HG03175 (cell line): ENCODE data around the gene MAP2K5.
"Not testable (repeated sequence)": the region's sequence is repeated elsewhere in the genome, so short reads cannot be mapped to it uniquely, and the experiment has no call there.

Experiments used
- ATAC-seq: cut with Tn5 transposase; IDR thresholded peaks from one replicate; pipeline ENCODE4 v1.9.1; 2021; ENCODE audit warnings: mild to moderate bottlenecking, moderate library complexity; ENCODE audit not compliant: unreplicated experiment

The MAP2K5 gene

GRCh38 chr15:67652586-67652985, 110.1 kb downstream of the MAP2K5 start:
- no peak for ATAC-seq

GRCh38 chr15:67660446-67660845, 117.9 kb downstream of the MAP2K5 start:
- ATAC-seq = no peak

- no peak for ATAC-seq
These were observed 118.5 kb downstream of the MAP2K5 start for GRCh38 chr15:67660874-67661606.

- no peak for ATAC-seq
These were observed 128.3 kb downstream of the MAP2K5 start for GRCh38 chr15:67670647-67671305.

GRCh38 chr15:67672834-67673233, 130.3 kb downstream of the MAP2K5 start:
- not testable (repeated sequence) for ATAC-seq

- no peak for ATAC-seq
These were observed 132.5 kb downstream of the MAP2K5 start for GRCh38 chr15:67674983-67675382.

DNA sequence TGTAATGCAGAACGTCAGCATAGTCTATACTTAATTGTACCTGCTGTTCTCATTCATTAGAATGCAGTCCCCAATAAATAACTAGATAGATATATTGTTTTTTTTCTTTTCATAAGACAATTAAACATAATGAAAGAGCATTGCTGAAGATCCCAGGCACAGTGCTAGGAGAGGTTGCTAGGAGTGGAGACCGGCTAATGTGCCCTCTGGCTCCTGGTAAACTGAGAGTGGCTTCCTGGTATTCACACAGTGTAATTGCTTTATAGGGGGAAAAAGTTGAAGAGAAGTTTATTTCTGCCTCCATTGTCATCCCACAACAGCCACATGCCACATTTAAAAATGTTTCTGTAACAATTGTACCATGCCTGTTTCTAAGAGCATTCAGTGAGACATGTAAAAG, 135.6 kb downstream of the MAP2K5 start:
- no peak for ATAC-seq

DNA sequence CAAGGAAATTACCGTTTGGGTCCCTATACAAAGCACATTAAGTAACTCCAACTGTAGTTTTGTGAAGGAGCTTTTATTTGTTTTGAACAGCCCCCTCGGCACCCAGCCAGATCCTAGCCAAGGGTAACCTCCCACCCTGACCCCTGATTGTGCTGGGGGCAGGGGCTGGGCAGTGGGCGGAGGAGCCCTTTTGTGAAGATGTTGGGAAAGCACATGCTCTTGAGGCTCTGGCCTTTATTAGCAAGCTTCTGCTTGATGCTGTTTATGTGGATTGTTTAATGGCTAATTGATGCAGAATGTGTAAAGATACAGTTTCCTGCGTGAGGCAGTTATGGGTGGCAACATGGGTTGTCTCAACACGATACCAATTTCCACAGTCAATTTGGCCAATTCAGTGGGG, 136.5 kb downstream of the MAP2K5 start:
- no peak for ATAC-seq

DNA sequence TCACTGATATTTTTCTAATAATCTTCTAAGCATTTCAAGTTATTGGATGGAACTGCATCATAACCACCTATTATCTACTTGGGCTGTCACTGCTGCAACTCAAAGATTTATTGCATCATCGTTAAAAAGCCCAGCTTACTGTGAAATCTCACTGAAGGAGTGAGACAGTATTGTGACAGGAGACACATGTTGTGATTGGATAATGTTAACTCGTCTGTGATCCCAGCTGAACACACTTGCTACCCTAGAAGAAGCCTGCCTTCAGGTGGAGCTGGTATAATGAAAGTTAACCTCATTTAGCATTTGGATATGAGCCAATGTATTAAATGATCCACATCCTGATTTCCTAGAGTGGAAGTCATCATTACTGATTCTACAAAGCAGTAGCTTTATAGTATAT, 138.1 kb downstream of the MAP2K5 start:
- ATAC-seq = no peak

DNA sequence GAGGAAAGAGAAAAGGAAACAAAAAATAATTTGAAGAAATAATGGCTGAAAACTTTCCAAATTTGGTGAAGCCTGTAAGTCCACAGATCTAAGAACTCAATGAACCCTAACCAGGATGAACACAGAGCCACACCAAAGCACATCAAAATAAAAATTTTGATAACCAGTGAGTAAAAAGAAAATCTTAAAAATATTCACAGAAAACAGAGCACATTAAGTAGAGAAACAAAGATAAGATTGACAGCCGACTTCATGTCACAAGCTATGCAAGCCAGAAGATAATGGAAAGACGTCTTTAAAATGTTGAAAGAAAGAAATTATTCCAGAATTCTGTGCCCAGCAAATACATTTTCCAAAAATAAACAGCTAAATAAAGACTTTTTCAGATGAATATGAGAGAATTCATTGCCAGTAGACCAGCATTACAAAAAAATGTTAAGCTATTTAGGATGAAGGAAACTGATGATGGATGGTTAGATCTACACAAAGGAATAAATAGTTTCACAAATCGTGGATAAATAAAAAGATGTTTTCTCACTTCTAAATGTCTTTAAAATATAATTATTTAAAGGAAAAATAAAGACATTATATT, 142.6 kb downstream of the MAP2K5 start:
- no peak for ATAC-seq

DNA sequence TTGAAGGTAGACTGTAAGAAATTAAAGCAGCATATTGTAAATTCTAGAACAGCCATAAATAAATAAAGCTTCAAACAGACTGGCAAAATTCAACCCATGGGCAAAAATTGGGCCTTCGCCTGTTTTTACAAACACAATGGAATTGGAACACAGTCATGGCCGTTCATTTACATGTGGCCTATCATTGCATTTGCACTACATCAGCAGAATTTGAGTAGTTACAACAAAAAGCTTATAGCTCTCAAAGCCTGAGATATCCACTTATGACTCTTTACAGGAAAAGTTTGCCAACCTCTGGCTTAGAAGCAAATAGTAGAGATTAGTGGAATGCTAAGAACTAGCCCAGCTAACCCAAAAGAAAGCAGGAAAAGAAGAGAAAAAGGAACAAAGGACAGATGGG, 143.2 kb downstream of the MAP2K5 start:
- ATAC-seq = no peak

- ATAC-seq = no peak
These were observed 148.4 kb downstream of the MAP2K5 start for GRCh38 chr15:67690936-67691335.

DNA sequence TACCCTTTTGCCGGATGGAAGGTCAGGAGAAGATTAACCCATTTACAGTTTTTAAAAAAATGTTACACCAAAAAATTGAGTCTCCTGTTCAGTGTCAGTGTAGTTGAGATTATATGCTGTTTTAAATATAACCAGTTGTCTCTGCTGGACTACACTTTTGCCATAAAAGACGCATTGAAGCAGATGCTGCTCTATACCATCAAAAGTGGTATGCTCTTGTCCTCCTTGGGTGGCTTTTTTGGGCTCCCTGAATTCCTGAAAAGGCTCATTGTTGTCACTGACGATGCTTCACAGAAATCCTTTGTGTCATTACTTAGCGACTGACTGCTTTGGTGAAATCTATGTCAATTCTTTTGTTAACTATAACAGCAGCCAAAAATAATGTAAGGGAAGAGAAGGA, 148.9 kb downstream of the MAP2K5 start:
- no peak for ATAC-seq

- ATAC-seq = no peak
These were observed 150.1 kb downstream of the MAP2K5 start for GRCh38 chr15:67692573-67692972.

DNA sequence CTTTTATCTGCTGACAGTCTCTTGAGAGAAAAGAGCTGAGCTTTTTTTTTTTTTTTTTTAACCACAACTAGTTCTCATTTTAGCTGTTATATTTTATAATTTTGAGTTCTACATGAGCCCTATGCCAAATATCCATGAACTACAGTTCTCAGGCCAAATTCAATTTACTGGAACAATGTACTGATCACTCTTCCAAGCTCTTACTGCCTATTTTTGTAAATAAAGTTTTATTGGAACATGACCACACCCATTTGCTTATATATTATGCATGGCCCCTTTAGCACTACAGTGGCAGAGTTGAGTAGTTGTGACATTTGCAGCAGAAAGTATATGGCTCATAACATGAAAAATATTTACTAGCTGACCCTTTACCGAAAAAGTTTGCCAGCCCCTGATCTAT, 153.6 kb downstream of the MAP2K5 start:
- no peak for ATAC-seq

DNA sequence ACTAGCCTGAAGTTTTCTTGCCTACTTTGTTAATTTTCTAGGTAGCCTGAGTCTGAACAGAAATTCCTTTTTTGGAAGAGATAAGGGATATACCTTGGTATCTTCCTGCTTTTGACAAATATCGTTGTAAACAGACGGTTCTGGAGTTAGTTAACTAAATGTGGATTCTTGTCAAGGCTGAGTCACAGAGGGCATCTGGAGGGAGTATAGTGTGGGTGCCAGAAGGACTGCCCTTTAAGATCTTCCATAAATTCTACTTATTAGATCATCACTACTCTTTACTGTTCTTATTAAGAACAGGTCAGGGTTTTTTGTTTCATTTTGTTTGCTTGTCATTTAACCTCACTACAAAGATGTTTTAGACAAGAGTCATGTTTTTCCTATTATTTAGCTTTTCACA, 157.5 kb downstream of the MAP2K5 start:
- no peak for ATAC-seq

- no peak for ATAC-seq
These were observed 159.2 kb downstream of the MAP2K5 start for GRCh38 chr15:67701669-67702068.

DNA sequence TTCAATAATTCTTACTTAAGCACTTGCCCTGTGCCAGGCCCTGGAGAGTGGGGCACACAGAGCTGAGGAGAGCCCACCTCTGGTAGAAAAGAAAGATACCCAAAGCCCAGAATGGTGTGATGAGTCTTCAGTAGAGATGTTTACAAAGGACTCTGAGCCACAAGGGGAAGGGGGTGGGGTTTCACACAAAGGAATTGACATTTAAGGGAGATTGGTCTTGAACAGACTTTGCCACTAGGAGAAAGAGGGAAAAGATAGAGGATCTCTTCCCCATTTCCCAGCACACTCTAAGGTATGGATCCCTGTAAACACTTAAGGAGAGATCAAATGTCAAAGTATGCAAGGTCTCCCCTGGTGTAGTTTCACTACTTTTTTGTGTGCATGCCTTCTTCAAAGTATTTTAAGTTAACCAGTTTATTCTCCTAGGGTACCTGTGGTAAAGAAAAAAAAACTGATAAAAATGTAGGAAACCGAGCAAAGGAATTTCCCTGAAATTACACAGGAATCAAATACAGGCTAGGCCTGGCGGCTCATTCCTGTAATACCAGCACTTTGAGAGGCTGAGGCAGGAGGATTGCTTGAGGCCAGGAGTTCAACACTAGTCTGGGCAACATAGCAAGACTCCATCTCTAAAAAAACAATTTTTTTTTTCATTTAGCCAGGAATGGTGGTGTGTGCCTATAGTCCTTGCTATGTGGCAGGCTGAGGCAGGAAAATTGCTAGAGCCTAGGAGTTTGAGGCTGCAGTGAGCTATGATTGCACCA, 165.2 kb downstream of the MAP2K5 start:
- no peak for ATAC-seq

DNA sequence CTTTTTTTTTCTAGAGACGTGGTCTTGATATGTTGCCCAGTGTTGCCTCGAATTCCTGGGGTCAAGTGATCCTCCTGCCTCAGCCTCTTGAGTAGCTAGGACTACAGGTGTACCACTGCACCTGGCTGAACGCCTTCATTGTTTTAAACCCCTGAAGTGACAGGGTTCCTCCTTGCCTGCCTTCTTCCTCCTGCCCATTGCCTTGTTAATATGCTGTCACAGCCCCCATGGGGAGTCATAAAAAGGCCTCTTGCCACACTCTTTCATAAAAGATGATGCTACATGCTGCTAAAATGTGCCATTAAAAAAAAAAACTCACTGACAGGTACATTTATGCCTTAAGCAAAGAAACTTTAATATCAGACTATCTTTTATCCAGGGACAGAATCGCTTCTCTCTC, 166.0 kb downstream of the MAP2K5 start:
- no peak for ATAC-seq

- no peak for ATAC-seq
These were observed 172.7 kb downstream of the MAP2K5 start for GRCh38 chr15:67715170-67715569.

- no peak for ATAC-seq
These were observed 173.7 kb downstream of the MAP2K5 start for GRCh38 chr15:67716171-67716570.

- no peak for ATAC-seq
These were observed 175.3 kb downstream of the MAP2K5 start for GRCh38 chr15:67717776-67718175.
